SHP77 treated with DMSO at 0.1 percent for 48 hours (cell line): ENCODE results near the gene HOXC11.
A peak's percentile ranks its signal among the peaks of the same experiment; 100 is the strongest.

Experiments
- DNase-seq: peaks from one replicate; lab custom pipeline; 2025; lab: John Stamatoyannopoulos, UW

HOXC11 gene

DNA sequence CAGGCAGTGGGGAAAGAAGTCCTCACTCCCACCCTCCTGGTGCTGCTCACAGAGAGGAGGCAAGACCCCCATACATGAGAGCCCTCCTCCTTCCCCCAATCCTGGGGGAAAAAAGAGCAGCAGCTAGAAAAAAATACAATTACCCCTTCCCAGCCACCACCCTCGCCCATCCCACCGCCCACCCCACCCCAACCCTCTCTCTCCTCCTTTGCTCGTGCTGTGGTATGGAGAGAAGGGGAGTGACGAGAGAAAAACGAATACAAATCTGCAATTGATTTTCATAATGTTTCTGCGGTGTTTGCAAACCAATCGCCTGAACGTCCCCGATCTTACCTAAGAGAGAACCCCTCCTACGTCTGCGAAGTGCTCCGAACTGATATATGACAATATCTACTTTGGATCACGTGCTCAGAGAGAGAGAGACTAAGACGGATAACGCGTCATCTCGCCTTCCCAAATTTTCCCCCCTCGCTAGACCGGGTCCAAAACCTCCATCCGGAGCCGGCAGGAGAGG, at the start of gene HOXC11:
Gene HOXC11 (plus strand): TSS at position 405 of the 514 bp plus-strand sequence. CDS start 116 bp downstream, outside the sequence.
- no peak for DNase-seq

DNA sequence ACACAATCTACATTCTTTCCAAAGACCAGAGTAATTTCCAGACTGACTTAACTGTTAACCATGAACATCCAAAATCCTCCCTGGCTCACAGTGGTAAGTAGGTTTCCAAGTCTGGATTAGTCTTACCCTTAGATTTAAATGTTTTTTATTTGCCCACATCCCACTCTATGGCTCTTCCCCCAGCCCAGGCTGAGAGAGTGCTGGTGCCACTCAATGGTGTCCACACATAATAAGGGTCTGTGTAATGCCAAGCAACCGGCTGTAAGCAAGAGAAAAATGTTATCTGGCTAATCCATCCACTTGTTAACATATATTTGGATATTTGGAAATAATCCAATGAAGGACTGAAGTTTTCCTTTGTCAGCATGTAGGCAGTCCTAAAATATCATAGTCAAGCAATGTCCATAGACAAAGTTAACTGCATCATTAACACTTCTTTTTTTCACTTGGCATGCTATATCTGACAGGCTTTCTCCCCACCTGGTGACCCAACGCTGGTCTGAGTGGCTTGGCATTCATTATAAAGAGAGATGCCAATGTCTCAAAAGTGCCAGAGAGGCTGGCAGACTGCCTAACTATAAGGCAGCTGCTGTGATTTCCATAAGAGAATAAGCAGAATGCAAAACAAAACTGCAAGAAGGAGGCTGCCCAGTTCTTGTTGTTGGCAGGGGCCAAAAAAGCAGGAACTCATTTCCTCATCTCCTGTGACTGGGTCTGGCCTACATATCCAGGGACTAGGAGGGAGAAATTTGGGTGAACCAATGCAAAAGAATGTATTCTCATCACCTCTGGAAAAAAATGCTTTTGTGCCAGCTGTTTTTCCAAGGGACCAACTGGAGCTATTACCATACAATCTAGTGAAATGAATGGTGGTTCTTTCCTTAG, 48.2 kb upstream of the HOXC11 start:
- DNase-seq = no peak

DNA sequence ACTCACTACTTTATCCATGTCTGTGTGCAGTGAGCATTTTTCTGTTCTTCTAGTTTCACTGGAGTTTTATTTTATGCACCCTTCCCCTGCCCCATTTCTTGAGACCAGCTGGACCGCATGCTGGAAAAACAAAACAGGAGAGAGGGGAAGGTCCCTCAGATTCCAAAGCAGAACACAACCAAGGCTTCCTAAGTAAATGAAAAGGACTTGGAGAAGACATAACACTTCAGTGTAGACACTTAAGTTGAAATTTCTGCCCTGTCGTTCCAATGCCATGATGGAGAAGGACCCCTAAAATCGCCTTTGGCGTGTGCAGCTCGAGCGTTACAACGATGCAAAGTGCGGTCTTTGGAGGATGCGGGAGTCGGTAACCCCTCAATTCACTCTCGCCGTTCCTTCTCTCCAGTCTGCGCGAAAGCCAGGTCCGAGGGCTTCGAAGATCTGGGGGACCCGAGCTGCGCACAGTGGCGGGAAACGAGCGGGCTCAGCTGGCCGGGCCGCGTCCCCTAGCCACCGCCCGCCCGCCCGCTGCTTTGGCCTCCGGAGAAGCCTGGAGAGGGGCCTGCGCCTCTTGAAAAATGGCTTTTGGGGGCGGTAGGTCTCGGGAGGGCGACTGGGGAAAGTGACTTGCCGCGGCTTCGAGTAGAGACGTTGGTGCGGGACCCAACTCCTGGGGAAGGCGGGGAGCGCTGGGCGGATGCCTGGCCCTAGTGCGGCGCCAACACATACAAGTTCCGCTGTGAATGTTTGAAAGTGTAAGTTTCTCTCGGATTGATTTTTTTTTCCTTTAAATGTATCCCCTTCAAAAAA, 45.5 kb upstream of the HOXC11 start:
- no peak for DNase-seq

DNA sequence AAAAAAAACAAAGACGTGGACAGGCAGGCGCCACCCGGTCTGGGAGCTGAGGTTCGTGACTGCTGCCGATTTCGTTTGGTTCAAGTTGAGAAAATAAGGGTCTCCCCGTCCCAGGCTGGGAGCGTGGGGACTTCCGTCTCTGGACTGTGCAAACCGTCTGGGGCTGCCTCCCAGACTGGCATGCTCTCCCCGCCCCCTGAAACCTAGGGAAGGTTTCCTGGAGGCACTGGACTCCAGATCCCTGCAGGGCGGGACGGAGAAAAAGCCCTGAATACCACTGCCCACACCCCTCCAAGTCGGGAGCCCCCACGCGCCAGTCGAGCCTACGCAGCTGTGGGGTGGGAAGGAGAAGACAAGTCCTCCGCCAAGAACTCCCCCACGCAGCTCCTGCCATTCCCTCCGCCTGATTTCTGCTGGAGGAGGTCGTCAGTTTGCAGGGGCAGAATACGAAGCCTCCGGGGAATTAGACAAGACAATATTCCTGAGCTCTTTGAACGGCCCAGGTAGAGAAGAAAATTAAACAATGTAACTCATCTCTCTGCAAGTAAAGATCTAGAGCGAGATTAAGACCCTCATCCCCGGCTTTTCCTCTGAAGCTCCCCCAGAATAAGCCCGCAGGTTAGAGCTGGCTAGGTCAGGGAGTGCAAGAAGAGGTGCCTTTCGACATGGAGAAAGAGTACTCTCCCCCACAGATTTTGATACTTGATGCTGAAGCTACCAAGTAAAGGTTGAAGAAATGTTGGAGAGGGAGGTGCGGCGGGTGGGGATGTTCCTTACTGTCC, 44.7 kb upstream of the HOXC11 start:
- no peak for DNase-seq

DNA sequence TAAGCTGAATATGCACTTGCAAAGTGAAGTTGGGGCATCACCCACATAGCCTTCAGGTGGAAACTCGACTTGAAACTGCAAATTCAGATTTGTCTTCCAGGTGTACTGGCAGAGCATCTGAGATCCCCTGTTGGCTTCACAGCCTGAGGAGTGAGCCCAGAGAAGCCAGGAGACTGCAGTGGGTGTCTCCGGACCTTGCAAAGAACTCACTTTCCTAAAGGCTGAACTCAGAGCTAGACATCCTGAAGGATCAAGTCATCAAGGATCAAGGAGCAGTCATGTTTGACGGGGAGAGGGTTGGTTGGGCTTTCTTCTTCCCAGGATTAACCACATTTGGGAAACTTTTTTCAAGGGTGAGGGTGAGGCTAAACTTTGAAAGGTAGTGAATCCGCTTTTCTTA, 43.4 kb upstream of the HOXC11 start:
- DNase-seq = no peak

DNA sequence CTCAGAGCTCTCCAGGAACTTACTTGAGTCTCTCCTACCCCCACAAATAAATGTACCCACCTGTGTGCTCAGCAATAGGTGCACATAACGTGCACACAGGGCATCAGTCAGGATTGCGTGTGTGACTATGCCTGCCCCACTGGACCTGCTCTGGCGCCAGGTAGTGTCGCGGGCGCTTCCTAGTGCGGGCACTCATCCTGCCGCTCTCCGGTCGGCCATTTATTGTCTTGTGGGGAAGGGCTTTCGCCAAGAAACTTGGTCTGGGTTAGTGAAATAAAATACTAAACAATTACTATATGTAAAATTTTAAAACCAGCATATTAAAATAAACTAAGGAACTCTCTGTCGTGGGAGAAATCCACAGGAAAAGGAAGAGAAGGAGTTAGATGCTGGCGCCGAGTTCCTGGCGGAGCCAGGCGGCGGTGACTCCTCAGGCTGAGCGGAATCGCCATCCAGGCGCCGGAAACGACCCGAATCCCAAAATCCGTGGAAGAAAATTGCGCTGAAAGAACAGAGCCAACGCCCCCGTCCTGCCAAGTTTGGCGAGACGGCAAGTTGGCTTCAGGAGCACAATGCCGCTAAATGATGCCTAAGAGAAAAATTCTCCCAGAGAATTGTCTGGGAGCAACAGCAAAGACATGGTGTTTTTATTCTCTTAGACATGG, 42.2 kb upstream of the HOXC11 start:
- DNase-seq = no peak

DNA sequence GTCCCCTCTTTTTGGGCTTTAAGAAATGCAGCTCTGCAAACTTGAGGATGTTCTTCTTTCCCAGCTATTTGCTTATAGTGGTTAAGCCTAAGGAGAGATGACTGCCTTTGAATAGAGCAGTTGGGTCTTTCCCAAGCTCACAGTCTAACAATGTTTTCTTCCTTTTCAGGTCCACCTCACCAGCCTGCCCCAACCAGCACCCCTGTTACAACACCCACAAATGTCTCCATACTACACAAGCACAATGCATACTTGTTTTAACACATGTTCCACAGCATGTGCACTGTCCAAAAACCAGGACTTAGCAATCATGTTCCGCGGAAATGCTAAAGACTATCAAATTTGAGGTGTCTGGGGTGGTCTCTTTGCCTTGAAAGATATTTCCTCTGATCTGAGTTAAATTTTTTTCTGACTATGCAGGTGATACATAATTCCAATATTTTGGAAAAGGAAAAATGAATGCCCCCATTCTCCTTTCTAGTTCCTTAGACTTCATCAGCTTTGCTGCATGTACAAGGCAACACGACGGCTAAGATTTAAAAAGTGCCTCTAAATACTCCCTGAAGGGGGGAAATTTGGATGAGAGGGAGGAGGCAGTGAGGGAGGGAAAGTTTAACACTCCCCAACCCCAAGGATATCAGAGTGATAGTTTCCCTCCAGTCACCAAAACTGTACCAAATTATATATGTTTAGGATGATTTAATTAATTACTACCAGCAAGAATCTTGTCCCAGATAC, 40.9 kb upstream of the HOXC11 start:
- no peak for DNase-seq

DNA sequence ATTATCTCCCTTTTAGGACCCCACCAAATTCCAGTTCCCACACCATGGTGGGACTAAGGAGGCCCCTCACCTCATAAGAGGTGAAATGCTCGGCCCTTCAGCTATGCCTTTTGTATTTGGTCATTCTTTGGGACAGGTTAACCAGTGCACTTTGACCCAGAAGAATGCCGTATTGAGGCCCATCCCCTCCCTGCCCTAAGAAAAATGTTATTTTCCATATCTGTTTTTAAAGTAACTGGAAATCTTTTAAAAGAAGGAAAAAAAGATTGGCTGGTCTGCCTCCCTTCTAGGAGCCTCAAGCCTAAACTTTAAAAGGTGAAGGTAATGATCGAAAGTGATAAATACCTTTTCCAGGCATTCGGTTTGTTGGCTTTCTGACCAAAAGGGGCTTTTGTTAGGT, 40.0 kb upstream of the HOXC11 start:
- no peak for DNase-seq

DNA sequence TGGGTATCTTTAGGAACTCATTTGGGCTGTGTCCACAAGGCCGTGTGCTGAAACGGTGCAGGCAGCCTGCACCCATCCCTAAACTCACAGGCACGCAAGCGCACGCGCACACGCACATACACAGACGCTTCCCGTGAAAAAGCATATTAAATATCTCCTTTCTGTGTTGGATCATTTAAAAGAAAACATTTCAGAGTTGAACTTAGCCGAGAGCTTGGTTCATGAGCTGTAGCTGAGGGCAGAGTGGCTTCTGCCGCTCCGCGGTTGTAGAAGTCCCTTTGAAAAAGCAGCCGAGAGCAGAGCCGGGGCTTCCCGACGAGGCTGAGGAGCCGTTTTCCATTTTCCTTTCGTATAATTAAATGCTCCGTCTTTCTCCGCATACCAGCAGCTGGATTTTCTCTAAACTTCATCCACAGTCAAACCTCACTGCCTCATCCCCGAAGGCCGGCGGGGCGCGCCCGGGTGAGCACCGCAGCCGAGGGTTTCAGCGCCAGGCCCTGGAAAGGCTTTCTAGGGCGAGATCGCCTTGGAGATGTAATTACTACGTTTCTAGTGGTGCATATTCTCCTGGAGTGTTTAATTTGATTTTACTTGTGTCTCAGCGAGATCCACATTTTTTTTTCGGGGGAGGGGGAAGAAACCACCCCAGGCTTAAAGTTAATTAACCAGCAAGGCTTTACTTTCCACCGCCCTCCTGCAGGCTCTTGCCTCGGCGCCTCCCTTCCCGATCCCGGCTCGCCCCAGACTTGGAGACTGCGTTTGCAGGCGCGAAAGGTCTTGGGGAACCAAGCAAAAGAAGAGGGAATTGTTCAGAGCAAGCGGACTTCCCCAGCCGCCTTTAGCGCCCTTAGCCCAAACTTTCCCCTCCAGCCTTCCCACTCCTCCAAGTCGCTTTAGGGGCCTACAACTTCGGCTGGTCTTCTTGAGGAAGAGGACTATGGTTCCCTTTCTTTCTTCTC, 37.3 kb upstream of the HOXC11 start:
- DNase-seq = no peak

DNA sequence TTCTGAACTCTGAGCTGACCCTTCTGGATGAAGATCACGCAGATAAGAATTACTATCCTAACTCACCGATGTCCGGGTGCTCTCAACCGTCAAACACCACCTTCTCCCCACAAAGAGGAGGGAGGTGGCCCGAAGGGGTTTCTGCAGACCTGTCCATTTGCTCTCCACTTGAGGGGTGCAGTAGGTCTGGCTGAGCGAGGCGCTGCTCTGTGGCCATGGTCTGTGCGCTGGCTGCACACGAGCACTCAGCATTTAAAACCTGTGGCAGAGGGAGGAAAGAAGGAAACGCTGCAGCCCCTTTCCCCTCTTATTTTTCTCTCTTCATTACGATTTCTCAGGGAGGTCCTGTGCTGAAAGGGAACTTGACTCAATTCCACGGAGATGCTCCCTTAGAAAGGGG, 35.8 kb upstream of the HOXC11 start:
- no peak for DNase-seq

DNA sequence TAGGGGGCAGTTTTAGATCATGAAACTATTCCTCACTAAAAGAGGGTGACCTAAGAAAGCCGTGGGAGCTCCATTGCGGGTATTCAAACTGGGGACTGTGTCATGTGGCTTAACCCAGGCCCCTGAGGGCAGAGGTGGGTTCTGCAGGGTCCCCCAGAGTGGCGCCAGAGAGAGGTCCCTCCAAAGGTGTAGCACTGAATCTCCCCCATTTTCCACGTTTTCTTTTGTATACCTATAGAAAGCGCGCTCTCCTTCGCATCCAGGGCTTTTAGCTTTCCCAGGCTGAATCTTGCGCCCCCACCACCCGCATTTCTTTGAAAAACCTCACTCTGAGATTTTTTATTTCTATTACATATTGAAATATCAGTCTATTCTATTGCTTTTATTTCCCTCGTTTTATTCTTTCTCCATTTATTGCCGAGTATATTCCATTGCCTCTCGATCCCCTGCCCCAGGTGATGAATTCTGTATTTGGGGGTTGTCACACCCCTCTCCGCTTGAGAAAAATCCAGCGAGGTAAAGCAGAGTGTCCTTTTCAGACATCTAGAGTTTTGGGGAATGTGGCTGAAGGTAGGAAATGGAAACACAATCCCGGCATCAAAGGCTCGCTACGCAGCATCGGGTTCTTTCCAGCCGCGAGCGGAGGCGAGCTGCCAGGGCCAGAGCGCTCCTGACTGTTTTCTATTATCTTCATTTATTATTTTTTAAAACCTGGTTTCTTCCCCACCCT, 35.2 kb upstream of the HOXC11 start:
- DNase-seq = no peak

DNA sequence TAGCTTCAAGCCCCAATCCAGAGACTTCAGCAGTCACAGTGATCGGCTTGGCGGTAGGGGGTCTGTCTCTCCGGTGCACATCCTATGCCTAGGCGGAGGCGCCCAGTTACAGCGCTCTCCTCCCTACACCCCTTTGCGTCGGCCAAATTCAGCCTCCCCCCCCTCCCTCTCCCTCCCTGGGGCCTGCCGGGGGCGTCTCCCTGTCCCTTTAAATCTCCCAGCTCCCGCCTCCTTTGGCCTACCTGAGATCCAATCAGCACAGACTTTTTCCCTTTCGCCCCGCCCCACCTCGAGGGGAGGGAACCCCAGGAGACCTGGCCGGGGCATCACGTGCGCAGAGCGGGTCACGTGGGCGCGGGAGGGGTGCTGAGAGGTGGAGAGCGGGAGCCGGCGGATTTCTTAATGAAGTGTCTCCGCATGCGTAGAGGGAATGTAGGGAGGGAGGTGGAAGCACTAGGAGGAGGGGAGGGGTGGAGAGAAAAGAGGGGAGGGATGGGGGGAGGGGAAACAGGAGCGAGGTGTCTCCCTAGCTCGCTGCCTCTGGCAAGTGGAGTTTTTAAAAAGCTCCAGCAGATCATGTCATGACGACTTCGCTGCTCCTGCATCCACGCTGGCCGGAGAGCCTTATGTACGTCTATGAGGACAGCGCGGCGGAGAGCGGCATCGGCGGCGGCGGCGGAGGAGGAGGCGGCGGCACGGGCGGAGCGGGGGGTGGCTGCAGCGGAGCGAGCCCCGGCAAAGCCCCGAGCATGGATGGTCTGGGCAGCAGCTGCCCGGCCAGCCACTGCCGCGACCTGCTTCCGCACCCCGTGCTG, 34.4 kb upstream of the HOXC11 start, which contains the start of gene HOXC13:
Gene HOXC13 (plus strand): TSS at position 506 of the 815 bp plus-strand sequence. CDS start 76 bp downstream, at position 582.
- peak; percentile 12 for DNase-seq

DNA sequence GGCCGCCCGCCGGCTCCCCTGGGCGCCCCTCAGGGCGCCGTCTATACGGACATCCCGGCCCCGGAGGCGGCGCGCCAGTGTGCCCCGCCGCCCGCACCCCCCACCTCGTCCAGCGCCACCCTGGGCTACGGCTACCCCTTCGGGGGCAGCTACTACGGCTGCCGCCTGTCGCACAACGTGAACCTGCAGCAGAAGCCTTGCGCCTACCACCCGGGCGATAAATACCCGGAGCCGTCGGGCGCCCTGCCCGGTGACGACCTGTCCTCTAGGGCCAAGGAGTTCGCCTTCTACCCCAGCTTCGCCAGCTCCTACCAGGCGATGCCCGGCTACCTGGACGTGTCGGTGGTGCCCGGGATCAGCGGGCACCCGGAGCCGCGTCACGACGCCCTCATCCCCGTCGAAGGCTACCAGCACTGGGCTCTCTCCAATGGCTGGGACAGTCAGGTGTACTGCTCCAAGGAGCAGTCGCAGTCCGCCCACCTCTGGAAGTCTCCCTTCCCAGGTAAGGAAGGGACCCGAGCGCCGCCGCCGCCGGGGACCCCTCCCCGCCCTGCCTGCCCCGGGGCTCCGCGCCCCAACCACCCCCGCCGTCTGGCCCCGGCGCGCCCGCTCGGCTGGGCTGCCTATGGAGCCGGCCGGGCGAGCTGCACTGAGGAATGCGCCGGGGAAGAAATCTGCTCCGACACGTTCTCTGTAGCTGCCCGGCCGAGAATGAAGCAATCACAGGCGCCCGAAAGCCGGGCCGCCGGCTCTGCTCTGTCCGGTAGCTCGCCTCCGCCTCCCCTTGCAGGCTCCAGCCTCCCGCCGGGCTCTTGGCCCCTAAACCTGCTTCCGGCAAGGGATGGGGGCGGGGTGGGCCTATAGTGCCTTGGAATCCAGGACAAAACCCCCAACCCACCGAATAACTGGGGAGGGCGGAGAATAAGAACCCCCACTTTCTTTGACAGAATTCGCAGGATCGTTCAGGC, 33.5 kb upstream of the HOXC11 start:
- no peak for DNase-seq

DNA sequence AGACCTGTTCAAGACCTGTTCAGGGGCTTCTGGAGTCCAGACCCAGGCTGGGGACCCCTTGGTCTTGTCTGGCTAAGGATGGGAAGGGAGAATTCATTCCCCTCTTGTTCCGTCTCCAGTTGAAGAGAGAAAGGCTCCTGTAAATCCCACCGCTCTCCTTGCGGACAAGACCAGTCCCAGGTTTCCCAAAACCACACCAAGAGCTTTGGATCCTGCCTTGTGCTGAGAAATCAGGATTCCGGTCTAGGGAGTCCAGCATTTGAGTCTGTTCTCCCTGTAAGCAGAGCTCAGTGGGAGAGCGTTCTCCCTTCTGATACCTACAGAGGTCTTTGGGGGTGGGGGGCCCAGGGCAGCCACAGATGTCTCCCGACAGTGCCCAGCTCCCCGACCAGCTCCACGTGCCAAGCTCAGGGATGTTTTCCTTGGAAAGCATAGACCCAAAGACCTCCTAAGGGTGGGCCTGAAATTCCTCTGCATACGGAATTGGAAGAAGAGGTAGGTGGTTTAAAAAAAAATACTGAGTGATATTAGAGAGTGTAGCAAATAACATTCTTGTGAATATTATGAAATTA, 32.4 kb upstream of the HOXC11 start:
- DNase-seq = no peak

DNA sequence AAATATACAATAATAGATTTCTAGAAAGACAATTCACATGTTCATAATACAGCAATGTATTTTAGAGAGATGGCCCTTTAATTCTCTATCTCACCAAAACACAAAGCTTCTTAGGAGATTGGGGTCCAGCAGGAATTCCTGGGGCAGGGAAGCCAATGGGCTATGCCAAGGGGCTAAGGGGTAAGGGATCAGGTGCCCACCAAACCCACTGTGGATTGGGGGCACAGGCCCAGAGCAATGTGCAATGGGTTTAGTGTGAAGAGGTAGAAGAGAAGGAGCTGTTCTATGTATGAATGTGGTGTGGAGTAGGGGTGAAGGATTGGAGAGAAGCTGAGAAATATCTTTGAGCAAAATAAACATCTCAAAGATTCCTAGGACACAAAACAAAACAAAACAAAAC, 31.7 kb upstream of the HOXC11 start:
- no peak for DNase-seq

DNA sequence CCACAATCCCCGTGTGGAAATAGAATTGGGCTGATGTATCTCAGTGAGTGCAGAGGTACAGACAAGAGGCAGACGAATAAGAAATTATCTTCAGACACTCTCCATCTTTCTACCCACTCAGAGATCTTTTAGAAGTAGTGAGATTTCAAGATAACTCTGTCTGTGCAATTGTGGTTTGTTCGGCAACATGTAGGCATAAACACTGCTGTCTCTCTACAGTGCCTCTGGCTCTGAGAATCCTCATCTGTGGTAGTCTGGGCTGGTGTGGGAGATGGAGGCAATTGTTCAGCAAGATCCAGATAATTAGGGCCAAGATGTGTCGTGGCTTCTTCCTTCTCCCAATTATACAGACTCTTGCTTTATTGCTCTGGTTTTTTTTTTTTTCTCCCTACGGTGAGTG, 31.2 kb upstream of the HOXC11 start:
- DNase-seq = no peak
